Keratinocyte (primary cell): ENCODE results near the gene SIAH2. TPM values are rescaled to one million over a fixed set of nuclear protein-coding genes. Genes with fewer than 3 reads are reported as not detected.

ENCODE experiments used
- DNase-seq: peaks from one replicate; pipeline ENCODE4 v3.0.0-alpha.2; 2011; ENCODE audit warnings: low read depth, missing footprints, low spot score
- FAIRE-seq: peaks from 2 replicates; lab custom pipeline; 2011; peaks lifted over from hg19 to GRCh38; lab: Jason Lieb, UNC
- H2AFZ ChIP-seq: 2 replicates; pipeline ENCODE4 v1.6.0; 2012; ENCODE audit warnings: low read length, control low read depth, inconsistent platforms; ENCODE audit not compliant: control insufficient read depth
- H3K27ac ChIP-seq: 2 replicates; pipeline ENCODE4 v1.5.1; 2011; ENCODE audit warnings: low read length; ENCODE audit not compliant: control insufficient read depth, insufficient read depth
- H3K27me3 ChIP-seq: 3 replicates; pipeline ENCODE4 v1.6.0; 2011; ENCODE audit warnings: low read length; ENCODE audit not compliant: control insufficient read depth, insufficient read depth; ENCODE audit errors: extremely low read depth
- H3K36me3 ChIP-seq, 2 experiments: 2 replicates in 1 of 2; 3 replicates in 1 of 2; pipeline ENCODE4 v1.5.1; 2011; ENCODE audit warnings: low read length in 2 of 2, mild to moderate bottlenecking in 1 of 2; ENCODE audit not compliant: control insufficient read depth in 2 of 2, insufficient read depth in 2 of 2; ENCODE audit errors: extremely low read depth in 1 of 2
- H3K4me1 ChIP-seq: 3 replicates; pipeline ENCODE4 v1.5.1; 2011; ENCODE audit warnings: low read length; ENCODE audit not compliant: control insufficient read depth, insufficient read depth; ENCODE audit errors: extremely low read depth
- H3K4me2 ChIP-seq: 3 replicates; pipeline ENCODE4 v1.6.0; 2011; ENCODE audit warnings: low read depth, low read length; ENCODE audit not compliant: control insufficient read depth, insufficient read depth; ENCODE audit errors: extremely low read depth
- H3K4me3 ChIP-seq, 3 experiments: fragments of 200-600 bp in 1 of 3; sonication (generic) in 1 of 3; 2 replicates in 2 of 3; 3 replicates in 1 of 3; pipeline ENCODE4 v1.5.1; 2011 to 2016; ENCODE audit warnings: low read length in 3 of 3, mild to moderate bottlenecking in 3 of 3, control low read depth in 2 of 3, inconsistent platforms in 1 of 3, low read depth in 1 of 3, mixed read lengths in 1 of 3, mixed run types in 1 of 3, moderate library complexity in 1 of 3; ENCODE audit not compliant: control insufficient read depth in 2 of 3, insufficient read depth in 2 of 3; ENCODE audit errors: extremely low read depth in 1 of 3
- H3K79me2 ChIP-seq: 2 replicates; pipeline ENCODE4 v1.6.0; 2012; ENCODE audit warnings: low read length; ENCODE audit not compliant: control insufficient read depth, insufficient read depth
- H3K9ac ChIP-seq: 3 replicates; pipeline ENCODE4 v1.6.0; 2011; ENCODE audit warnings: low read length; ENCODE audit not compliant: control insufficient read depth, insufficient read depth; ENCODE audit errors: extremely low read depth
- H3K9me1 ChIP-seq: 3 replicates; pipeline ENCODE4 v1.6.0; 2011; ENCODE audit warnings: low read length; ENCODE audit not compliant: control insufficient read depth, insufficient read depth; ENCODE audit errors: extremely low read depth
- H3K9me3 ChIP-seq: 2 replicates; pipeline ENCODE4 v1.5.1; 2012; ENCODE audit warnings: low read depth, low read length; ENCODE audit not compliant: control insufficient read depth
- H4K20me1 ChIP-seq: 3 replicates; pipeline ENCODE4 v1.6.0; 2011; ENCODE audit warnings: low read length; ENCODE audit not compliant: control insufficient read depth, insufficient read depth; ENCODE audit errors: extremely low read depth
- CTCF ChIP-seq, 3 experiments: IDR thresholded peaks in 1 of 3; conservative IDR thresholded peaks in 1 of 3; optimal IDR thresholded peaks in 1 of 3; 2 replicates in 2 of 3; 3 replicates in 1 of 3; pipeline versions ENCODE3 to v1.5.1; 2011; ENCODE audit warnings: low read length in 3 of 3, mild to moderate bottlenecking in 3 of 3, moderate library complexity in 2 of 3, control low read depth in 1 of 3, inconsistent platforms in 1 of 3; ENCODE audit not compliant: insufficient read depth in 2 of 3; ENCODE audit errors: extremely low read depth in 1 of 3
- EZH2 ChIP-seq: IDR thresholded peaks from one replicate; pipeline ENCODE4 v1.6.1; 2012; ENCODE audit warnings: inconsistent platforms, mild to moderate bottlenecking, low read length, moderate library complexity
- dilution Hi-C: fragments of 300-500 bp; cut with MboI; formaldehyde crosslinking; loops from one replicate; pipeline ENCODE4 v1.7.0; 2020; ENCODE audit warnings: low sequenced_read_pairs; ENCODE audit not compliant: extremely low pct_ligation_motif_present
- polyA plus RNA-seq, 5 experiments: library from polyadenylated mRNA; depleted of rRNA in 3 of 5; stranded (reverse) in 3 of 5; stranded (forward) in 1 of 5; unstranded in 1 of 5; fragments of >200 nt; gene quantifications; 1 replicate in 1 of 5; 2 replicates in 3 of 5; 3 replicates in 1 of 5; pipeline versions ENCODE4 v1.2.1 to v1.2.3, GENCODE V29; 2011 to 2012; ENCODE audit warnings: missing spikeins in 2 of 5, low read depth in 1 of 5, low replicate concordance in 1 of 5

SIAH2 gene
- polyA plus RNA-seq, 1 donor (not counting 4 experiments of a cell fraction or from before 2014, with no cell fraction given): 44.8 TPM

- Histone ChIP-seq H3K9me1 (peaks cover 3% of the 10 kb centered on the region), H3K27me3 (no peaks in the 10 kb centered on the region), H3K36me3 (peaks cover 3 to 20% of the 10 kb centered on the region in 2 experiments), H2AFZ (no peak overlapping the region), H3K79me2 (peaks cover 76% of the 10 kb centered on the region), H3K4me2 (peak overlapping the region; percentile 97), H3K9ac (no peak overlapping the region), H3K4me1 (peaks cover 31% of the 10 kb centered on the region), H3K4me3 (peak overlapping the region in 2 of 3 experiments; percentile 85 to 93), H4K20me1 (peaks cover 2% of the 10 kb centered on the region), H3K27ac (peak overlapping the region; percentile 90), H3K9me3 (no peaks in the 10 kb centered on the region)
- dilution Hi-C loops: no loop called here
- peak; percentile 73 for DNase-seq
- FAIRE-seq: peak; percentile 53
- TF ChIP-seq EZH2 (no peak), CTCF (optimal IDR thresholded peaks at IDR 0.05 in 1 of 3, IDR thresholded peaks at IDR 0.05 in 1 of 3, conservative IDR thresholded peaks at IDR 0.05 in 1 of 3; ENCODE audit: extremely low read depth in 1 of 3, insufficient read depth in 2 of 3, low read length in 3 of 3) (no peak)
Measured at GRCh38 chr3:150759319-150759718, 3.6 kb downstream of the SIAH2 start.

GRCh38 chr3:150757768-150758167 is 5.2 kb downstream of the SIAH2 start:
- dilution Hi-C loops: no loop called here
- TF ChIP-seq CTCF (optimal IDR thresholded peaks at IDR 0.05 in 1 of 3, IDR thresholded peaks at IDR 0.05 in 1 of 3, conservative IDR thresholded peaks at IDR 0.05 in 1 of 3; ENCODE audit: extremely low read depth in 1 of 3, insufficient read depth in 2 of 3, low read length in 3 of 3) (no peak), EZH2 (no peak)
- no peak for DNase-seq
- Histone ChIP-seq H3K27me3 (no peaks in the 10 kb centered on the region), H3K9me3 (no peaks in the 10 kb centered on the region), H3K27ac (no peak overlapping the region), H3K36me3 (peaks cover 6 to 29% of the 10 kb centered on the region in 2 experiments), H3K9me1 (peaks cover 3% of the 10 kb centered on the region), H4K20me1 (peaks cover 7% of the 10 kb centered on the region), H3K9ac (no peak overlapping the region), H3K4me3 (no peak overlapping the region), H3K4me2 (no peak overlapping the region), H3K4me1 (peaks cover 28% of the 10 kb centered on the region), H2AFZ (no peak overlapping the region), H3K79me2 (peaks cover 92% of the 10 kb centered on the region)
- no peak for FAIRE-seq
